GM21737 (cell line): Measurements from ENCODE around the gene HEMGN.
"Not testable (repeated sequence)": the region's sequence is repeated elsewhere in the genome, so short reads cannot be mapped to it uniquely, and the experiment has no call there.

Experiments
- ATAC-seq: cut with Tn5 transposase; IDR thresholded peaks from one replicate; pipeline ENCODE4 v1.9.1; 2021; ENCODE audit warnings: mild to moderate bottlenecking, moderate library complexity; ENCODE audit not compliant: unreplicated experiment

HEMGN gene

DNA sequence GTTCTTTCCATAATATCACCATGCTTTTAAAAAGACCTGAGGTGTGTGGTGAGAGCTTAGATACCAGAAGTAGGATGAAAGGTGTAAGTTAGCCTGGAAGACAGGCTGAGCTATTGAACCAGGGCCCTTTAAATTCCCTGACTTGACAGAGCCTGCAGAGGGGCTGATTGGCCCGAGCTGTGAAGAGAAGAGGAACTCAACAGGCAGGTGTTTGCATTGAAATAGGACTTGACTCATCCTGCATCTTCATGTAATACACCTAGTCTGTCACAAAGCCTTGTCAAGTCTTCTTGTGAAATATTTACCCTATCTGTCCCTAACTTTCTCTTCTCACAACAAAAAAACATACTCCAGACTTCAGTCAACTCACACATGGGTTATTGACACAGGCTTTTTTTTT, 28.5 kb upstream of the HEMGN start:
- ATAC-seq, result no peak

DNA sequence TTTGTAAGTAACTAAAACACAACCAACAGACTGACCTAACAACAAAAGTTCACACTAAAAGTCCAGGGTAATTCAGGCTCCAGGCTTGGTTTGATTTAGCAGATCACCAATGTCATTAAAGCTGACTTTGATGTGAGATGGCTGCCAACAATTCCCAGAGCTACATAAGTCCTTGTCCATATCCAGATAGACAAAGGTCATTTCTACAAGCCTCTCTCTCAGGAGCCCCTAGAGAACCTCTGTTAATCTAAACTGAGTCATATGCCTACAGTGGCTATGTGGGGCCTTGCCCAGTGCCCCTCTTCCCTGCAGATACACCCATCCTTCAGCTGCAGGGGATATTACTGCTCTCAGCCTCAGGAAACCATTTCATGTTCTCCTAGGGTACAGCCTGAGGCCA, 26.9 kb upstream of the HEMGN start:
- ATAC-seq, result no peak

DNA sequence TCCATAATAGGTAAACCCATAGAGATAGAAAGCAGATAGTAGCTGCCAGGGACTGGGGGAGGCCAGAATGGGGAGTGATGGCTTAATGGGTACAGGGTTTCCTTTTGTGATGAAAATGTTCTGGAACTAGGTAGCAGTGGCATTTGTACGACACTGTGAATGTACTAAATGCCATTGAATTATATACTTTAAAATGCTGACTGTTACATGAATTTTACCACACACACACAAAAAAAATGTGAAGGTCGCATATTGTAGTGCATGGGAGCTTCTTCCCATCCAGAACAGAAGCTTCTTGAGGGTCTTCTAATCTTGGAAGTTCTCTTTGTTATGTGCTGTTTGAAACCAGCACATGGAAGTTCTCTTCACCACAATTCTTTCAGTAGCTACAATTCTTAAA, 25.3 kb upstream of the HEMGN start:
- ATAC-seq, result no peak

DNA sequence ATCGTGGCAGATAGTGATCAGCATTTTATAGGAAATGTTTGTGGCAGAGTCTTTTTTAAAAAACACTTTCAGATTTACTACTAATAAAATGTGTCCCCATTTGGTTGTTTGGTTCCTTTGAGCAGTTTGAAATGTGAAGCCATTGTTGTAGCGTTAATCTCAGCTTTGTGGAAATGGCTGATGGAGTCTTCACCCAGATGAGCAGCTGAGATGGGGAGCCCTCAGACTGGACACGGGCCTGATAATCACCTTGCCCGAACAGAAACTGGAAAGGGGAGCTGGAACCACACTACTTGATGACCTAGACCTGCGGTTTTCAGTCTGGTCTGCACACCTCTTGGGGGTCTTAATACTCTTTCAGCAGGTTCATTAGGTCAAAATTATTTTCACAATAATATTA, 24.6 kb upstream of the HEMGN start:
- no peak for ATAC-seq

DNA sequence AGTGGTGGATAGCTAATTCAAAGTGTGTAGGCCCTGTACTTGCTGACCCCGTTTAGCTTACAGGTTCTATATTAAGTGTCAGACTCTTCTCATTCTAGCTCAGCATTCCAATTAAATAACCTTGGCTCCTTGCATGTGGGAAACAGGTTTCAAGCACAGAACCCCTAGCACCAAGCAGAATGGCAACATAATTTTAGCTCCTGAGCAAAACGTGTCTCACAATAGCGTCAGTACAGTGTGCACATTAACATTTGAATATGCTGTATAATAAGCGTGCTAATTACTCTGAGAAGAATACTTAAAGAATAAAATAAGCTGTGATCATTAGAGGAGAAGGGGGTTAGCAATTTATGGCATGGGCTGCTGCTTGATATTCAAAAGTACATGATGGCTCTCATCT, 24.2 kb upstream of the HEMGN start:
- no peak for ATAC-seq

DNA sequence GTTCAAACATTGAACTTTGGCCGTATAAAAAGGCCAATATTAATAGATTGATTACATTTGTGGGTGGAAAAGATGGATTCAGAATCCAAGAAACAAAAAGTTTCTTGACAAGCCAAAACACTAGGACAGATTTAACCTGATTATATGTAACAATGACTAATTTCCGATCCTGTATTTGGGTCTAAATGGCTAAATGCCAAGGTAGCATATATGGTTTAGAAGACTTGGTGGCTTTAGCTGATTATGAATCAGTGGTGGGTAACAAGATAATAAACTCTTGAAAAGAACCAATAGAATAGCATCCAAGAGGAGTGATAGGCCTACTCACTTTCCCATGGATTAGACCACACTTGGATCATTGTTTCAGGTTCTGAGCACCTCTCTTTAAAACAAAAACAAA, 23.4 kb upstream of the HEMGN start:
- no peak for ATAC-seq

DNA sequence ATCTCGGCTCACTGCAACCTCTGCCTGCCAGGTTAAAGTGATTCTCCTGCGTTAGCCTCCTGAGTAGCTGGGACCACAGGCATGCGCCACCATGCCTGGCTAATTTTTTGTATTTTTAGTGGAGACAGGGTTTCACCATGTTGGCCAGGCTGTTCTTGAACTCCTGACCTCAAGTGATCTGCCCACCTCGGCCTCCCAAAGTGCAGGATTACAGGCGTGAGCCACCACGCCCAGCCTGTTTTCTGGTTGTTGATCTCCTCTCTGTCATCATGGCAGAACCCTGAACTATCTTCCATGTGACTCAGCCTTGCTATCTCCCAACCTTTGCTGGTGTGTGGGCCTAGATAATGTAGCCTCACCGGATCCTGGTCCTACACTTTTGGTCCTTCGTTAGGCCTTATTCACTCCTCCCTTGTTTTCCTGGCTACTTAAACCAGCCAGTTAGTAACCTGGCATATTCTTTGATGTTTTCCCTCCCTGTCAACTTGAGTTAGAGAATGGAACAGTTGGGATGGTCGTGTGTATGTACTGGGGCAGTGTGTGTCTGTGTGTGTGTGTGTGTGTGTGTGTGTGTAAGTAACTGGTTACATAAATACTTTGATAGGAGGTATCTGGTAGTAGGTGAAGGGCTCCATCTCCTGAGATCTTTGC, 22.8 kb upstream of the HEMGN start:
- ATAC-seq, result not testable (repeated sequence)

DNA sequence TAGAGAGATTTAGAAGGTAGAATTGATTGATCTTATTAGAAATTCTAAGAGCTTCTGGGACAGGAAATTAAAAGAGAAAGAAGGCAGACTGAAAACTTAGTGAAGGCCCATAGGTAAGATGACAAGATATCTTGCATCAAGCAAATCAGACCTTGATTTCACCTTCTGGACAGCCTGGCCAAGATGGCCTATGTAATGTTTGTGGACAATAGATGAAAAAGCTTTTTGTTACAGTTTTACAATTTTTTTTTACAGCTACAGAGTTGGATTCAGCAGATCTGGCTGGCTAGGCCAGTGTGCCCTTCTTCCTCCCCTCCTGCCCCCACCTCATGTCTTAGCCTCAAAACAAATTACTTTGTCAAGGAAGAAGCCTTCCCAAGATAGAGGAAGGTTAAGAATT, 21.6 kb upstream of the HEMGN start:
- ATAC-seq, result no peak

DNA sequence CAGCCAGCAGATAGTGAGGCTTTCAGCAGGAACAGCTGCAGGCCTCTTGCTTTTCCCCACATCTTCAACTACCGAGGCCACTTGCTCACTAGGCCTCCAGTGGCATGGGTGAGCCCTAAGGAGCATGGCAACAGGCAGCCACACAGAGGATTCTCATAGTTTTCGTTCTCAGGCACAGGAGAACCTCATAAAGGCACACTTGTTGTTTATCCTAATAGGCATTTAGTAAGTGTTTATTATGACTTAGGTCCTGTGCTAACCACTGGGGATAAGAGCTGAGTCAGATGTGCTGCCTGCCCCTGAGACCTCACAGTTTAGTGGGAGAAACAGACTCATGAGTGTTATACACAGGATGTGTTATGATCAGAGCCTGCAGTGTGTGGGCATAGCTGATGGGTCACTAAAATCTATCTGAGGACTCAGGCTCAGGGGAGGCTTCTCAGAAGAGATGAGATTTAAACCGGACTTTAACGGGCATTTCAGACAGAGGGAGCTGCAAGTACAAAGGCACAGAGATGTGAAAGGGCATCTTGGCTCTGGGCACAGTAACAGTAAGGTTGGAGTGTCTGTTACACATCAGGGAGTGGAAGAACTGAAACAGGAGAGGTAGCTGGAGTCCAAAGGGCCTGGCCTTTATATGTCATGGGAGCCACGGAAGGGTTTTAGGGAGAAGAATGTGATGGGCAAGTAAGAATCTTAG, 21.0 kb upstream of the HEMGN start:
- ATAC-seq, result no peak

DNA sequence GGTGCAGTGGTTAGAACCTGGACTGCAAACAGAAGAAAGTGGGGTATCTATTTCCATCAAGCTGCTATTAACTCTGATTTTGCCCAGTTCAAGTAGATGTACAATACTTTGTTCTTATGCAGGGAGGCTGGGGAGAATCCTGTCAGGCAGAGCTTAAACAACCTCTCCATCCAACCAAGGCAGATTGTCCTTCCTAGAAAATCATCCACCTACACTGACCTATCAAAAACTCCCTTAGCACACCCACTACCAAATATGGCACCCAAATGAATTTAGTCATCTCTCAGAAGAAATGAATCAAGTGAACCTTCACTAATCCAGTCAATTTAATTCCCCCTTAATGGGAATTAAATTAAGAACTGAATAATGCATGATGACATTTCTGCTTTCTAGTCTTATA, 18.4 kb upstream of the HEMGN start:
- ATAC-seq, result no peak

DNA sequence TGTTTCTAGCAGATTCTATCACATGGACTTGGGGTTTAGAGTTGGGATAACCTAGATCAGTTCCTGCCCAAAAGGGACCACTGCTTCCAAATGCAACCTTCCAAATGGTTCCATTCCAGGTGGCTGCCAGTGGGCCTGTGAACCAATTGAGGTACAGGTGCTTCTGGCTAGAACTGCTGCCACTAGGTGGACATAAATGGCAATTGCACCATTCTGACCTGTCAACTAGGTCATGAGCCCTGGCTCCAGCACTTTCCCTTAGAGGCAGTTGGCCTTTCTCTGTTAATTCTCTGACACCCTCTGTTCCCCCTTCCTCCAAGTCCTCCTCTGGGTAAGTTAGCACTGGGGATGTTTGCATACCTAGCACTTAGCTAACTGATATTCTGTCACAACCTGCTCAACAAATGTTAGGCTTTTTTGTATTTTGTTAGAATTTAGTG, 16.6 kb upstream of the HEMGN start:
- ATAC-seq, result no peak

DNA sequence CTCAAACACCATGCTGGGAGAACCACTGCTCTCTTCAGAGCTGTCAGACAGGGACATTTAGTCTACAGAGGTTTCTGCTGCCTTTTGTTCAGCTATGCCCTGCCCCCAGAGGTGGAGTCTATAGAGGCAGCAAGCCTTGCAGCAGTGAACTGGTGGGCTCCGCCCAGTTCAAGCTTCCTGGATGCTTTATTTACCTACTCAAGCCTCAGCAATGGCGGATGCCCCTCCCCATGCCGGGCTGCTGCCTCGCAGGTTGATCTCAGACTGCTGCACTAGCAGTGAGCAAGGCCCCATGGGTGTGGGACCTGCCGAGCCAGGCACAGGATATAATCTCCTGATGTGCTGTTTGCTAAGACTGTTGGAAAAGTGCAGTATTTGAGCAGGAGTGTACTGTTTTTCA, 12.9 kb upstream of the HEMGN start:
- not testable (repeated sequence) for ATAC-seq

DNA sequence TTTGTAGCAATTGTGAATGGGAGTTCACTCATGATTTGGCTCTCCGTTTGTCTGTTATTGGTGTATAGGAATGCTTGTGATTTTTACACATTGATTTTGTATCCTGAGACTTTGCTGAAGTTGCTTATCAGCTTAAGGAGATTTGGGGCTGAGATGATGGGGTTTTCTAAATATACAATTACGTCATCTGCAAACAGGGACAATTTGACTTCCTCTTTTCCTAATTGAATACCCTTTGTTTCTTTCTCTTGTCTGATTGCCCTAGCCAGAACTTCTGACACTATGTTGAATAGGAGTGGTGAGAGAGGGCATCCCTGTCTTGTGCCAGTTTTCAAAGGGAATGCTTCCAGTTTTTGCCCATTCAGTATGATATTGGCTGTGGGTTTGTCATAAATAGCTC, 9.1 kb upstream of the HEMGN start:
- ATAC-seq, result not testable (repeated sequence)

DNA sequence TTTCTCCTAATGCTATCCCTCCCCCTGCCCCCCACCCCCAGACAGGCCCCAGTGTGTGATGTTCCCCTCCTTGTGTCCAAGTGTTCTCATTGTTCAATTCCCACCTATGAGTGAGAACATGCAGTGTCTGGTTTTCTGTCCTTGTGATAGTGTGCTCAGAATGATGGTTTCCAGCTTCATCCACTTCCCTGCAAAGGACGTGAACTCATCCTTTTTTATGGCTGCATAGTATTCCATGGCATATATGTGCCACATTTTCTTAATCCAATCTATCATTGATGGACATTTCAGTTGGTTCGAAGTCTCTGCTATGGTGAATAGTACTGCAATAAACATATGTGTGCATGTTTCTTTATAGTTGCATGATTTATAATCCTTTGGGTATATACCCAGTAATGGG, 7.5 kb upstream of the HEMGN start:
- ATAC-seq, result not testable (repeated sequence)

DNA sequence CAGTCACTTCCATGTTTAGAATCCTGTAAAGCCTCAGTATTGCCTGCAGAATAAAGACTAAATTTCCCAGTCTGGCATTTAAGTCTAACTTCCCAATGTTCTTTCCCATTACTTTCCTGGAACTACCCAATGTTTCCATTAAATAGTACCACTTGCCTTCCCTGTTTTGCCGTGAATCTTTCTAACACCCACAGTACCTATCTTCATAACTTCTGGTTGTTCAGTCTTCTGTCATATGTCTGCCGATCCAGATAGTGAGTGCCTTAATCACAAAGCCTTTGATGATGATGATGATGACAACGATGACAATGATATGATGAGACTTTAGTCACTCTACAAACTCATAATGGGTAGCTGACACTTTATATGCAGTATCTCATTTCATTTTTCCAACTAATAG, 6.6 kb upstream of the HEMGN start:
- ATAC-seq, result no peak

DNA sequence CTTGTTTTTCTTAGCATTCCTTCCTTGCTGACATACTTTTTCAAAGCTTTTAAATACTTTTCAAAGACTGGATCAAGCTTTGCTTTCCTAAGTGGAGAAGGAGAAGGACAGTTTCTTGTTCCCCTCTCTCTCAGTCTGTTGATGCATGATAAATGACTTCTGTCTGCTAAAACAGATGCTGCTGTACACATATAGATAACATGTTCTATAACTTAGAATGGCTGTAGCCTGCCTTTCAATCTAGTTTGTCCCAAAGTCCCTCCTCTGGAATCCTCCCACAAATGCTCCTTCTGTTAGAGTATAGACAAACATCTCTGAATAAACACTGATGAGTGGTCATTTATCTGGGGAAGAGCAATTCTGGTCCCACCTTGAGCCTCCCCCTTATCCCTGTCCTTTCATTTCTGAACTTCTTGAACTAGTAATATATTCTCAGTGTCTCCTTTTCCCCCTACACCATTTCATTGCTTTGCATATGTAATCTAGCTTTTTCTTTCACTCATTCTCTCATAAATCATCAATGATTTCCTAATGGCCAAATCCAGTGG, 5.4 kb upstream of the HEMGN start:
- ATAC-seq, result no peak

DNA sequence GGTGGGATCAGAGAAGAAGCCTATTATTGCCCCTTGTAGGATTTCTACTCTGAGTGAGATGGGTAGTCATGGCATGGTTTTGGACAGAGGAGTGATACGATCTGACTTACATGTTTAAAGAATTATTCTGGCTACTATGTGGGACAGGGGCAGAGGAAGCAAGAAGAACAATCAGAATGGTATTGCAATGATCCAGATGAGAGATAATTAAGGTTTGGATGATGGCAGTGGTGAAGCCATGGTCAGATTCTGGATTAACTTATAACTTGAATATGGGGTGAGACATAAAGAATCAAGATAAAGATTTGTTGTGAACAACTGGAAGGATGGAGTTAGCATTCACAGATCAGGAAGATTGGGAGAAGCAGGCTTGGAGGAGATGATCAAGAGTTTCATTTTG, 3.4 kb upstream of the HEMGN start:
- ATAC-seq, result no peak

DNA sequence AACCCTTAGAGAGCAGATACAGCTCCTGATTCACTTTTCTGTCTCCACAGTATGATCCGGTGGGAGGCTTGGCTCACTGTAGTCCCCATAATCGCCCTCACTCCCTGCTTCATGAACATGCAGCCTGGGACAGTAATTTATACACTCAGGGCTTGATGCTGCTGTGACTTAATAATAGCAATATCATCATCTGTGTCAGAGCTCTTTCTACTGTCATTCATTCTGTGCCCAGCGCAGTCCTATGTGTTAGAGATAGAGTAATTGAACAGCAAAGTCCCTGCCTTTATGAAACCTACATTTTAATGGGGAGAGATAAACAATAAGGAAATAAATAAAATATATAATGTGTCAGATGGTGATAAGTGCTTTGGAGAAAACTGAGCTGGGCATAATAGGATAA, 2.8 kb upstream of the HEMGN start:
- no peak for ATAC-seq

DNA sequence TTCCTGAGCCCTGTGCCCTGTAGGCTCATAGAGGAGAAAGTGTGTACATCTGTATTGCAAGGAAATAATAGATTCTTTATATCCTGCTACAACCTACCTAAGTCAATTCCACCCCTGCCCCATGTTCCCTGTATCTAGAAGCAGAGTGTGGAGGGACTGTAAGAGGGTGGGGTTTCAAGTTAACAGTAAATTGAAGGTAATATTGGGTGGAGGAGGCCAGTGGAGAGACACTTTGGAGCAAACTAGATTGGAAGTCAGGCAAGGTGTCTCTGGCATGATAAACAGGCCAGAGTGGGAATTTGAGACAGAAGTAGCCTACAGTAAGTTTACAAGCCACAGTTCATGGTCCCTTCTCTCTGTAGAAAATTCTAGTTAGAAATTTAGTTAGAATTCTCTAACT, 2.3 kb upstream of the HEMGN start:
- ATAC-seq, result no peak

DNA sequence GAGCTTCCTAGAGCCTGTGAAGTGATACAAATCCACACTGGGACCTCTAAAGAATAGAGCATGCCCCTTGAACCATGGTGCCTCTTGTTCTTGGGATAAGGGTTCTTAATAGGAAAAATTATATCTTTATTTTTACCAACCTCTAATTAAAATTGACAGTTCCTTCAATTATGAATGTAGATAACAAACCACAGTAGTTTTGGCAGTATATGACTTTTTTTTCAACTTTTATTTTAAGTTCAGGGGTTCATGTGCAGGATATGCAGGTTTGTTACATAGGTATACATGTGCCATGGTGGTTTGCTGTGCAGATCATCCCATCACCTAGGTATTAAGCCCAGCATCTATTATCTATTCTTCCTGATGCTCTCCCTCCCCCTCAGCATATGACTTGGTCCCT, 974 bp downstream of the HEMGN start:
- ATAC-seq, result no peak

DNA sequence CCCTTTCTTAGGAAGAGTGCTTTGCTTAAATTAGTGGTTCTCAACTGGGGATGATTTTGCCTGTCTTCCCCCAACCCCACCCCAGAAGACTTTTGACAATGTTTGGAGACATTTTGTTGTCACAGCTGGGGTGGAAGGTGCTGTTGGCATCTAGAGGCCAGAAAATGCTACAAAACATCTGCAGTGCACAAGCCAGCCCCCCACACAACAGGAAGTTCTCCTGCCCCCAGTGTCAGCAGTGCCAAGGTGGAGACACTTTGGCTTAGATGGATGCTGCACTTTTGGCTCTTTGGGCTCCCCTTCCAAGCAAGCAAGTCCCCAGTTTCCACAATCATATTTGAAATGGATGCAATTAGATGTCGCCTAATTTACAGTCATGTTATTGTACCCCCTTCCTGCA, 2.7 kb downstream of the HEMGN start:
- ATAC-seq, result no peak

DNA sequence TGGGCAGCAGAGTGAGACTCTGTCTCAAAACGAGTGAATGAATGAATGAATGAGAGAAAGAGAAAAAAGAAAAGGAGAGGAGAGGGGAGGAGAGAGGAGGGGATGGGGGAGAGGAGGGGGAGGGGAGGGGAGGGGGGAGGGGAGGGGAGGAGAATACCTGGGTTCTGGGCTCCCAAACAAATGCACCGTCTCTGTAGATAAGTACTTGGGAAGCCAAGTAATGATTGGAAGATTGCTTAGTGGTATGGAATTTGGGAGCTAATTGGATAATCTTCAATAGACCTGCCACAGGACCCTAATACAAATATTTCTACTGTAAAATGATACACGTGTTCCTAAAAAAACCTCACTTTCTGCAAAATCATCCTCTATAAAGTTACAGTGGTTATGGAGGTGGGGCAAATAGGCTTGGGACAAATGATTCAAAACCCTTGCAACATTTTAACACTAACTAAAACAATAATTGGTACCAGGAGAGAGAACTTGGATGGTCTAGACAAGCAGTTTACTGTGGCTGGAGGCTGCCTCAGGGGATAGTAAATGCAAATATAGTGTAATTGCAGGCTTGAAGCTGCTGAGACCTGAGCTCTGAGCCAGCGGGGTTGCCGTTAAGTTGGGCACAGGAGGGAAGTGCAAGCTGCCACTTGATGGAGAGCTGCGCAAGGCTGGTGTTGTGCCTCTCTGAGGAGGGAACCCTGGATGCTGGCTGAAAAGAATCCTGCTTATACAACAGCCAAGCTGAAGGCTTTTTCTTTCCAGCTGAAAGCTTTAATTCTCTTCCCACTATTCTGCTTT, 3.5 kb downstream of the HEMGN start:
- no peak for ATAC-seq
